ENCODE results near the gene ABCA8. TPM values are rescaled to one million over a fixed set of nuclear protein-coding genes. Genes with fewer than 3 reads are reported as not detected.
A peak's percentile ranks its signal among the peaks of the same experiment; 100 is the strongest.

The ABCA8 gene
- polyA plus RNA-seq, 2 of the 4 experiments (the other 2 are of a cell fraction), result 0.26 to 0.34 TPM

GRCh38 chr17:68820825-68821481, 134.2 kb downstream of the ABCA8 start:
- peak overlapping the region; percentile 47 for H3K4me2 ChIP-seq
- peak overlapping the region; percentile 20 to 79; a peak in 5 of 6 replicates for H3K27ac ChIP-seq
- 88% methylated on average over 8 of the region's 8 CpGs for WGBS (ENCODE audit: missing lambda C conversion rate)

GRCh38 chr17:68820476-68820824, 134.7 kb downstream of the ABCA8 start:
- FAIRE-seq, result no peak
- Histone ChIP-seq H3K27ac (peak overlapping the region in 1 of 2 experiments; percentile 79; a peak in 4 of 6 replicates), H3K9me3 (no peaks in the 10 kb centered on the region), H3K4me2 (no peak overlapping the region), H3K4me3 (no peak overlapping the region), H3K4me1 (peaks cover 19% of the 10 kb centered on the region)
- TF ChIP-seq MAX (IDR thresholded peaks at IDR 0.05), result no peak
- TF ChIP-seq KDM5A (IDR thresholded peaks at IDR 0.05), result no peak
- TF ChIP-seq HDAC2 (IDR thresholded peaks at IDR 0.05), result no peak
- TF ChIP-seq HMGXB4 (CRISPR knock-in tag; IDR thresholded peaks at IDR 0.05; ENCODE audit: borderline replicate concordance), result no peak
- no peak for TF ChIP-seq SMC3 (IDR thresholded peaks at IDR 0.05)
- no peak for TF ChIP-seq PHF8 (IDR thresholded peaks at IDR 0.05; ENCODE audit: borderline replicate concordance, low read depth)
- no peak for TF ChIP-seq MYC (IDR thresholded peaks at IDR 0.05; ENCODE audit: borderline replicate concordance, low read length)
- TF ChIP-seq RFX5 (IDR thresholded peaks at IDR 0.05), result no peak
- no peak for TF ChIP-seq POLR2A (IDR thresholded peaks at IDR 0.05; ENCODE audit: low read length)
- TF ChIP-seq E2F6 (IDR thresholded peaks at IDR 0.05; ENCODE audit: borderline replicate concordance, low read depth), result no peak
- no peak for TF ChIP-seq POLR2AphosphoS2 (conservative IDR thresholded peaks at IDR 0.05; ENCODE audit: low read length)
- no peak for TF ChIP-seq ESRRA (IDR thresholded peaks at IDR 0.05; ENCODE audit: borderline replicate concordance, low read length)
- no peak for TF ChIP-seq EHMT2 (IDR thresholded peaks at IDR 0.05; ENCODE audit: low read depth)
- TF ChIP-seq TFCP2L1 (CRISPR knock-in tag; IDR thresholded peaks at IDR 0.05), result no peak
- TF ChIP-seq NR3C1 (IDR thresholded peaks at IDR 0.05), result no peak
- no peak for TF ChIP-seq BHLHE40 (IDR thresholded peaks at IDR 0.05; ENCODE audit: low read depth, low read length)
- TF ChIP-seq RCOR1 (IDR thresholded peaks at IDR 0.05; ENCODE audit: low read depth, low read length), result no peak
- TF ChIP-seq HES2 (IDR thresholded peaks at IDR 0.05), result no peak
- TF ChIP-seq SREBF2 (IDR thresholded peaks at IDR 0.05), result no peak
- TF ChIP-seq HOXB5 (CRISPR knock-in tag; IDR thresholded peaks at IDR 0.05), result no peak
- 87% methylated on average over 5 of the region's 5 CpGs for WGBS (ENCODE audit: missing lambda C conversion rate)
- no peak for ATAC-seq
- ChIA-PET CTCF (no interaction called here), POLR2A (interaction anchor here (0.6 kb wide), 1 partner anchor 682 kb away, joined by 5 read pairs; no protein-coding TSS in a partner anchor)
- no peak for DNase-seq (ENCODE audit: low read depth in 1 of 2, low spot score in 1 of 2)

More at GRCh38 chr17:68820825-68821481, 134.2 kb downstream of the ABCA8 start:
- Histone ChIP-seq H3K4me3 (no peak overlapping the region), H3K9me3 (no peaks in the 10 kb centered on the region), H3K4me1 (peaks cover 19% of the 10 kb centered on the region)
- ATAC-seq (no peak), FAIRE-seq (no peak), DNase-seq (ENCODE audit: low read depth in 1 of 2, low spot score in 1 of 2) (no peak)
- POLR2A ChIA-PET, result interaction anchor here (0.6 kb wide), 1 partner anchor 681 kb away, joined by 5 read pairs; no protein-coding TSS in a partner anchor
- no peak for TF ChIP-seq HOXB13 (CRISPR knock-in tag; IDR thresholded peaks at IDR 0.05; ENCODE audit: low read depth)
- TF ChIP-seq TFCP2L1 (CRISPR knock-in tag; IDR thresholded peaks at IDR 0.05), result no peak
- TF ChIP-seq MAX (IDR thresholded peaks at IDR 0.05), result no peak
- no peak for TF ChIP-seq HOXA7 (CRISPR knock-in tag; IDR thresholded peaks at IDR 0.05)
- no peak for TF ChIP-seq RNF2 (IDR thresholded peaks at IDR 0.05; ENCODE audit: borderline replicate concordance, low read depth)
- no peak for TF ChIP-seq ZSCAN20 (CRISPR knock-in tag; IDR thresholded peaks at IDR 0.05)
- no peak for TF ChIP-seq CBX2 (IDR thresholded peaks at IDR 0.05; ENCODE audit: borderline replicate concordance, low read depth)
- no peak for TF ChIP-seq MAZ (IDR thresholded peaks at IDR 0.05; ENCODE audit: borderline replicate concordance, low read depth, low read length)
- CTCF ChIA-PET, result no interaction called here
